ENCODE results near the gene PRLHR. TPM values are rescaled to one million over a fixed set of nuclear protein-coding genes. Genes with fewer than 3 reads are reported as not detected.

PRLHR gene
- total RNA-seq, 3 donors from 2014 or later = not detected

DNA sequence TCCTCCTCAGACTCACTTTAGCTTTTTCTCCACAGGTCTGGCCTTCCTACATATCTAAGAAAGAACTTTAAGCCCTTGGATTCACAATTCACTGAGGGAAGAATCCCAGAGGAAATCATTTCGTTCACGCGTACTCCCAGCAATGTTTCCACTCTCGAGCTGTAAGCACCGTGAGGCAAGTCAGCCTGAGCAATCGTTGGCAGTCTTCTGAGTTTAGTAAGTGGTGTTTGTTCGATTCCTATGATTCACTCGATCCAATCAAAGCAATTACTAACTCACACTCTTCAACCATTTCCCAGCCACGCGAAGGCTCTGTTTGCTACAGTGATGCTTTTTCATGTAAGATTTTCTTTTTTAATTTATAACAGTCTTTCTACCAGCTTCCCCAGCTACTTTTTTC lies 10.2 kb upstream of the PRLHR start:
- no peaks in the 10 kb centered on the region for H3K27me3 Mint-ChIP-seq (ENCODE audit: low read depth)
- H3K9me3 Mint-ChIP-seq = no peaks in the 10 kb centered on the region
- DNase-seq (no peak), ATAC-seq (no peak)
- no peak overlapping the region for H3K4me3 Mint-ChIP-seq
- H3K36me3 Mint-ChIP-seq (ENCODE audit: insufficient read depth) = no peaks in the 10 kb centered on the region
- no peaks in the 10 kb centered on the region for H3K4me1 Mint-ChIP-seq (ENCODE audit: low read depth)

DNA sequence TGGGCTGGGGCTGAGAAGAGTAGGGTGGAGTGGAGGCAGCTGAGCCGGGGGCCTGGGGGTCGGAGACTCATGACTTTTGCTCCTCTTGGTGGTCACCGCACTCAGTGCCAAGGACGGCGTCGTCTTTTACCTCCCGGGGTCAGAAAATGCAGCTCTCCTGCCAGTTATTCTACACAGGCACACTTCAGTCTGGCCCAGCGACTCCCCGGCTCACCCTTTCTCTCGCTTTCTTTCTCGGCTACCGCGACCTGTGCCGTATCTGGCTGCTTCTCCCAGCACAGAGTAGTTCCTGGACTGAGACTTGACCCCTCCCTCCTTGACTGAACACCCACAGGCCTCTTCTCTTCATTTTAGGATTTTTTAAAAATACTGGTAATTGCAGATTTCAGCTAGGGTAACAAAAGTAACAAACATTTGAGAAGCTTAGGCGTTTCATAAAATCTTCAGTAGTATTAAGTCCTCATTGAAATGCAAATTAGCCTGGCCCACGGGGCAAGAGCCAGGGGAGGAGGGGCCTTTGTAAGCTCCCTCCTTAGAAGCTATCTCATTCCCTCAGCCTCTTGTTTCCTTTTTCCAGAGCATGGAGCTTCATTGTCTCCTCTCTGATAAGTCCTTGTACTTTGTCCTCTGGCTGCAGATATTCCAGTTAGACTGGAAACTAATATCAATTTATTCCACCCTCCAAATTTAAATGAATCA lies 1.1 kb upstream of the PRLHR start:
- Mint-ChIP-seq H3K9me3 (no peaks in the 10 kb centered on the region), H3K27me3 (ENCODE audit: low read depth) (peaks cover 70% of the 10 kb centered on the region), H3K36me3 (ENCODE audit: insufficient read depth) (no peaks in the 10 kb centered on the region), H3K4me1 (ENCODE audit: low read depth) (peaks cover 19% of the 10 kb centered on the region), H3K4me3 (peak overlapping the region; percentile 33)
- DNase-seq = no peak
- no peak for ATAC-seq

GRCh38 chr10:118595064-118595420 lies 406 bp downstream of the PRLHR start:
- ATAC-seq (no peak), DNase-seq (no peak)
- Mint-ChIP-seq H3K27me3 (ENCODE audit: low read depth) (peaks cover 67% of the 10 kb centered on the region), H3K9me3 (no peaks in the 10 kb centered on the region), H3K4me3 (no peak overlapping the region), H3K4me1 (ENCODE audit: low read depth) (peaks cover 19% of the 10 kb centered on the region), H3K36me3 (ENCODE audit: insufficient read depth) (no peaks in the 10 kb centered on the region)

- Mint-ChIP-seq H3K36me3 (ENCODE audit: insufficient read depth) (no peaks in the 10 kb centered on the region), H3K27me3 (ENCODE audit: low read depth) (peaks cover 63% of the 10 kb centered on the region), H3K4me1 (ENCODE audit: low read depth) (peaks cover 19% of the 10 kb centered on the region), H3K9me3 (no peaks in the 10 kb centered on the region), H3K4me3 (no peak overlapping the region)
- ATAC-seq (peak; percentile 76 to 79), DNase-seq (peak; percentile 17)
These were observed 920 bp downstream of the PRLHR start for GRCh38 chr10:118594392-118595063.

DNA sequence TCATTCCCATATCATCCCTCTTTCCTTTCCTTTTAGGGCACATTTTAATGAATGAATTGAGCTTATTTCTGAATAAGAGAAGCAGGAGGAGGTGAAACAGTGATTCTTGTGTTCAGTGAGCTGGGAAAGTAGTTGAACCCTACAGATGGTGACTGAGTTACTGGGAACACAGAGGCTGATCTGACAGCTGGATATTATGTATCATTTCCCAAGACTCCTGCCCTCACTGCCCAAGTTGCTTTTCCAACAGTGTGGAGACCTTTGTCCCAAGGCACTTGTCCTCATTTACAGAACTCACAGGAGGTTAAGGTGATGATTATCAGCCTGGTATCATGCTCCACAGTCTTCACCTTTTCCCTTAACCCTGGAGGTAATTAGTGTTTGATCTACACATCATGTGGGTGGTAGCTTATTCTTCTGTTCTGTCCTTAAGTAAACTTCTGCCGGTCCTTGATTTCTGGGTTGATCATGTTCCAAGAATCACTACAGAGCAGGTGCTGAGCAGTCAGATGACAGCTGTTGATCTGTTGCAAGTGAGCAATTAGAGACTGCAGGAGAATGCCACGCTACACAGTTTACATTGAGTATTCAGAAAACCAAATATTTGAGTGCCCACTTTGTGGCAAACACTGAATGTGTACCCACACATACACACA lies 2.6 kb downstream of the PRLHR start:
- peaks cover 19% of the 10 kb centered on the region for H3K4me1 Mint-ChIP-seq (ENCODE audit: low read depth)
- peaks cover 60% of the 10 kb centered on the region for H3K27me3 Mint-ChIP-seq (ENCODE audit: low read depth)

DNA sequence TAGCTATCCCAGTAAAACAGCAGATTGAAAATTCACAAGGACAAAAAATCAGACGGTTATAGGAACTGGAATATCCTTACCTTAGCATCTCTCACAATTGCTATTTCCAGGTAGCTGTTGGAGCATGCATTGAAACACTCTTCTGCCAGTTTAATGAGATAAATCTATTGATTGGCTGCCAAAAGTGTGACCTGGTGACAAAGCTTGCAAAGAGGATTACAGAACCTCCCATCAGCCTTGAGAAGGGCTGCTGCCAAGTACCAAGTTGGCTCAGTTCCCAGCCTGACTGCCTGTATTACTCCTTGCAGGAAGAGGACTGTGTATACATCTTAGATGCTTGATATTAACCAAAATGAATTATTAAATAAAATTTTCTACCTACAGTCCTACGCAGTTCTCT lies 5.1 kb downstream of the PRLHR start:
- Mint-ChIP-seq H3K4me1 (ENCODE audit: low read depth) (peaks cover 6% of the 10 kb centered on the region), H3K9me3 (no peaks in the 10 kb centered on the region), H3K4me3 (no peak overlapping the region), H3K27me3 (ENCODE audit: low read depth) (peaks cover 38% of the 10 kb centered on the region), H3K36me3 (ENCODE audit: insufficient read depth) (no peaks in the 10 kb centered on the region)
- ATAC-seq (no peak), DNase-seq (no peak)

More for the DNA sequence above, 2.6 kb downstream of the PRLHR start:
- Mint-ChIP-seq H3K9me3 (no peaks in the 10 kb centered on the region), H3K4me3 (no peak overlapping the region), H3K36me3 (ENCODE audit: insufficient read depth) (no peaks in the 10 kb centered on the region)
- ATAC-seq = no peak
- no peak for DNase-seq

- no peak for DNase-seq
- Mint-ChIP-seq H3K4me1 (ENCODE audit: low read depth) (no peaks in the 10 kb centered on the region), H3K4me3 (no peak overlapping the region), H3K9me3 (no peaks in the 10 kb centered on the region), H3K36me3 (ENCODE audit: insufficient read depth) (no peaks in the 10 kb centered on the region), H3K27me3 (ENCODE audit: low read depth) (peaks cover 15% of the 10 kb centered on the region)
- ATAC-seq = no peak
These were observed 7.4 kb downstream of the PRLHR start for GRCh38 chr10:118587881-118588651.

GRCh38 chr10:118586911-118587310 lies 8.5 kb downstream of the PRLHR start:
- Mint-ChIP-seq H3K9me3 (no peaks in the 10 kb centered on the region), H3K4me1 (ENCODE audit: low read depth) (no peaks in the 10 kb centered on the region), H3K36me3 (ENCODE audit: insufficient read depth) (no peaks in the 10 kb centered on the region), H3K27me3 (ENCODE audit: low read depth) (peaks cover 5% of the 10 kb centered on the region), H3K4me3 (no peak overlapping the region)
- ATAC-seq = no peak
- DNase-seq = no peak

- Mint-ChIP-seq H3K36me3 (ENCODE audit: insufficient read depth) (no peaks in the 10 kb centered on the region), H3K4me1 (ENCODE audit: low read depth) (no peaks in the 10 kb centered on the region), H3K4me3 (no peak overlapping the region), H3K27me3 (ENCODE audit: low read depth) (peaks cover 3% of the 10 kb centered on the region), H3K9me3 (no peaks in the 10 kb centered on the region)
- DNase-seq (no peak), ATAC-seq (no peak)
These were observed 9.7 kb downstream of the PRLHR start for GRCh38 chr10:118585794-118586193.

GRCh38 chr10:118585234-118585633 lies 10.2 kb downstream of the PRLHR start:
- ATAC-seq (no peak), DNase-seq (no peak)
- Mint-ChIP-seq H3K4me1 (ENCODE audit: low read depth) (no peaks in the 10 kb centered on the region), H3K4me3 (no peak overlapping the region), H3K9me3 (no peaks in the 10 kb centered on the region), H3K27me3 (ENCODE audit: low read depth) (peaks cover 3% of the 10 kb centered on the region), H3K36me3 (ENCODE audit: insufficient read depth) (no peaks in the 10 kb centered on the region)

- no peaks in the 10 kb centered on the region for H3K9me3 Mint-ChIP-seq
- DNase-seq (no peak), ATAC-seq (no peak)
- H3K4me1 Mint-ChIP-seq (ENCODE audit: low read depth) = no peaks in the 10 kb centered on the region
- no peak overlapping the region for H3K4me3 Mint-ChIP-seq
- H3K36me3 Mint-ChIP-seq (ENCODE audit: insufficient read depth) = no peaks in the 10 kb centered on the region
- peaks cover 3% of the 10 kb centered on the region for H3K27me3 Mint-ChIP-seq (ENCODE audit: low read depth)
These were observed 11.1 kb downstream of the PRLHR start for GRCh38 chr10:118584181-118584954.

GRCh38 chr10:118583611-118584010 lies 11.8 kb downstream of the PRLHR start:
- Mint-ChIP-seq H3K27me3 (ENCODE audit: low read depth) (peaks cover 3% of the 10 kb centered on the region), H3K4me1 (ENCODE audit: low read depth) (no peaks in the 10 kb centered on the region), H3K4me3 (no peak overlapping the region), H3K36me3 (ENCODE audit: insufficient read depth) (no peaks in the 10 kb centered on the region), H3K9me3 (no peaks in the 10 kb centered on the region)
- DNase-seq (no peak), ATAC-seq (no peak)

DNA sequence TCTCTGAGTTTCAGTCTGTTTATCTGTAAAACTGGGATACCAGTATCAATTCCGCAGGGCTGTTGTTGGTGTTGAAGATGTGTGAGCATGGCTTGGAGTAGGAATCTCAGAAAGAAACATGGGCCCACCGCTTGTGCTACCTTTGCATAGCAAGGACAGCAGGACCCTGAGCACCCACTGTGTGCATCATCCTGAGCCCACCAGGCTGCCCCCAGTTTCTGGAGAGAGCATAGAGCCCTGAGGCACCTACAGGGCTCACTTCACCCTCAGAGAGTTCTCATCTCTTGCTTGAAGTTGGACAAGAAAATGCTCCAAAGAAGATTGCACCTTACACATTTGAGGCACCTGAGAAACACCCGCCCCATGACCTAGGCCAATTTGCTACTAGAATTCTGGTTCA lies 12.9 kb downstream of the PRLHR start:
- Mint-ChIP-seq H3K4me1 (ENCODE audit: low read depth) (no peaks in the 10 kb centered on the region), H3K9me3 (no peaks in the 10 kb centered on the region), H3K36me3 (ENCODE audit: insufficient read depth) (no peaks in the 10 kb centered on the region), H3K4me3 (no peak overlapping the region), H3K27me3 (ENCODE audit: low read depth) (peaks cover 2% of the 10 kb centered on the region)
- no peak for DNase-seq
- ATAC-seq = no peak

- no peak overlapping the region for H3K4me3 Mint-ChIP-seq
- H3K27me3 Mint-ChIP-seq (ENCODE audit: low read depth) = no peaks in the 10 kb centered on the region
- DNase-seq (no peak), ATAC-seq (no peak)
- H3K36me3 Mint-ChIP-seq (ENCODE audit: insufficient read depth) = no peaks in the 10 kb centered on the region
- H3K9me3 Mint-ChIP-seq = no peaks in the 10 kb centered on the region
- no peaks in the 10 kb centered on the region for H3K4me1 Mint-ChIP-seq (ENCODE audit: low read depth)
These were observed 14.1 kb downstream of the PRLHR start for GRCh38 chr10:118581340-118581739.
